WTC11 (cell line): ENCODE data around the gene PIGN. TPM values are rescaled to one million over a fixed set of nuclear protein-coding genes. Genes with fewer than 3 reads are reported as not detected.
A peak's percentile ranks its signal among the peaks of the same experiment; 100 is the strongest.

Source experiments
- ATAC-seq: fragments of 200-7000 bp; cut with Tn5 transposase; 2 replicates; pipeline ENCODE4 v1.10.0; 2021; ENCODE audit warnings: mild to moderate bottlenecking, moderate library complexity
- CTCF ChIA-PET: fragments of 300-600 bp; sonication (Branson Sonifier 250); formaldehyde crosslinking; loops from one replicate; lab custom pipeline; 2021; ENCODE audit warnings: antibody characterized with exemption; lab: Charles Lee
- POLR2A ChIA-PET: fragments of 350-600 bp; sonication (Branson Sonifier 250); formaldehyde crosslinking; loops from one replicate; lab custom pipeline; 2021; ENCODE audit warnings: antibody characterized with exemption; lab: Charles Lee
- DNase-seq: peaks from one replicate; pipeline ENCODE4 v3.0.0; 2021; ENCODE audit warnings: low spot score
- H3K27ac Mint-ChIP-seq: 2 replicates; pipeline ENCODE4 v1.8.0; 2021; ENCODE audit warnings: mixed read lengths
- H3K27me3 Mint-ChIP-seq: 2 replicates; pipeline ENCODE4 v1.8.0; 2021; ENCODE audit warnings: low read depth, mild to moderate bottlenecking, moderate library complexity, mixed read lengths
- H3K36me3 Mint-ChIP-seq: 2 replicates; pipeline ENCODE4 v1.8.0; 2021; ENCODE audit warnings: mixed read lengths
- H3K4me1 Mint-ChIP-seq: 2 replicates; pipeline ENCODE4 v1.8.0; 2022; ENCODE audit warnings: mixed read lengths
- H3K4me3 Mint-ChIP-seq: 2 replicates; pipeline ENCODE4 v1.8.0; 2021; ENCODE audit warnings: mild to moderate bottlenecking, moderate library complexity, mixed read lengths
- H3K9me3 Mint-ChIP-seq: 2 replicates; pipeline ENCODE4 v1.8.0; 2021; ENCODE audit warnings: mixed read lengths
- EMX1 ChIP-seq: fragments of 250-450 bp; sonication (Bioruptor Pico); IDR thresholded peaks from 2 replicates; pipeline ENCODE4 v1.8.0; 2021; ENCODE audit warnings: mild to moderate bottlenecking
- FOXJ3 ChIP-seq: sonication (generic); formaldehyde crosslinking; IDR thresholded peaks from 2 replicates; pipeline ENCODE4 v1.9.0; 2021; ENCODE audit warnings: missing genetic modification reagents, mild to moderate bottlenecking, borderline replicate concordance
- GRHL2 ChIP-seq: fragments of 250-450 bp; sonication (Bioruptor Pico); IDR thresholded peaks from 2 replicates; pipeline ENCODE4 v1.8.0; 2022; ENCODE audit warnings: mild to moderate bottlenecking, moderate library complexity; ENCODE audit not compliant: insufficient replicate concordance, severe bottlenecking
- HMGA2 ChIP-seq: fragments of 250-450 bp; sonication (Bioruptor Pico); IDR thresholded peaks from 2 replicates; pipeline ENCODE4 v1.4.0; 2021; ENCODE audit warnings: mild to moderate bottlenecking, moderate library complexity
- KAT7 ChIP-seq: sonication (generic); formaldehyde crosslinking; IDR thresholded peaks from 2 replicates; pipeline ENCODE4 v1.8.1; 2023; ENCODE audit warnings: missing genetic modification reagents, mild to moderate bottlenecking, borderline replicate concordance
- MYBL2 ChIP-seq: sonication (generic); formaldehyde crosslinking; IDR thresholded peaks from 2 replicates; pipeline ENCODE4 v1.8.1; 2023; ENCODE audit warnings: mild to moderate bottlenecking, moderate library complexity, missing genetic modification reagents
- TCF7 ChIP-seq: sonication (generic); formaldehyde crosslinking; IDR thresholded peaks from 2 replicates; pipeline ENCODE4 v1.8.0; 2022; ENCODE audit warnings: mild to moderate bottlenecking, low read depth, missing genetic modification reagents, moderate library complexity
- total RNA-seq: library from RNA; stranded (reverse); gene quantifications from 3 replicates; pipeline ENCODE4 v1.2.3, GENCODE V29; 2021
- TF ChIP-seq, protein P1 (sequence below): sonication (generic); formaldehyde crosslinking; IDR thresholded peaks from 2 replicates; pipeline ENCODE4 v1.8.0; 2022; ENCODE audit warnings: mild to moderate bottlenecking, missing genetic modification reagents
- TF ChIP-seq, protein P2 (sequence below): sonication (generic); formaldehyde crosslinking; IDR thresholded peaks from 2 replicates; pipeline ENCODE4 v1.8.1; 2022; ENCODE audit warnings: low read depth, mild to moderate bottlenecking, moderate library complexity, missing genetic modification reagents, borderline replicate concordance
- TF ChIP-seq, protein P3 (sequence below): sonication (generic); formaldehyde crosslinking; IDR thresholded peaks from 2 replicates; pipeline ENCODE4 v1.8.1; 2023; ENCODE audit warnings: mild to moderate bottlenecking, missing genetic modification reagents
- TF ChIP-seq, protein P4 (sequence below): sonication (generic); formaldehyde crosslinking; IDR thresholded peaks from 2 replicates; pipeline ENCODE4 v1.8.1; 2023; ENCODE audit warnings: mild to moderate bottlenecking, missing genetic modification reagents, borderline replicate concordance

Gene PIGN
- total RNA-seq, 1 experiment from 2014 or later = 23.4 TPM

DNA sequence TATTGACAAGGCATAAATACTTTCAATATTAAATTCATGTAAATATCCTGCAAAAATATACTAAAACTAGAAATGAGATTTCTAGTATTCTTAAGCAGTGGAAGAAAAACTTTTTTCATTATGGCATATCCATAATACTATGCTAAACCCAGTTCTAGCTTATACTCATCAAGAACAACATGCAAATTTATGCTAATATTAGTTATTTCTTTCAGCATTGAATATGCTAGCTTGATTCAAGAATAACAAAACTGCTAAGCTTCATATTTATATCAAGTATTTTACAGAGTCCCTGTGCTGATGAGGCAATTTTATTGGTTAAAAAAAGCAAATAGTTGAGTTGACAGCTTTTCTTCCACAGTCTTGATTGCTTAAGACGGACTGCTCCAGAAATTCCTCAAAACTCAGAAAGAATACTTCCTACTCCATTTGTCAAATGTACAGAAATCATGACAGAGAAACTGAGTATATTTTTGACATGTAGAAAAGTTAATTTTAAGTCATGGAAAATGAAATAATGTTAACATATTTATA is 105.0 kb downstream of the PIGN start (continued):
- no peak for TF ChIP-seq GRHL2 (CRISPR knock-in tag)
- TF ChIP-seq, all 79 proteins: peak for 0

DNA sequence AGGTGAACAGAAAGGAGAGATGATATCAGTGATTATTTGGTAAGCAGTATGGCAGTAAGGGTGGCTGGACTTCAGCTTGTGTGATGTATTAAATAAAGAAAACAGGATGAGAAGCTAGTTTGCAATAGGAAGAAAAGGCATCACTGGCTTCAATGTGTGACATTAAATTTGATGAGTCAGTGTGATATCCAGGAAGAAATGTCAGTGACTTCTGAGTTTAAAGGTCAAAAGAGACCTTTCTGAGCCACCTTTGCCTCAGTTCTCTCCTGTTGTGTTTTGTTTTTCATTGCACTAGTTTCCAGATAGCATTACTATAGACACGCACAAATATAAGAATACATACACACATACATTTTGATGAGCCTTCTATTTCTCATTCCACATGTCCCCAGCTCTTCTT is 105.6 kb downstream of the PIGN start:
- Mint-ChIP-seq H3K4me3 (no peak overlapping the region), H3K27me3 (no peaks in the 10 kb centered on the region), H3K36me3 (no peaks in the 10 kb centered on the region), H3K4me1 (no peaks in the 10 kb centered on the region; the same call in 1 of the 2 replicates), H3K9me3 (0 out of 2 replicates have a peak, but pooled peaks cover 2% of the 10 kb centered on the region), H3K27ac (no peak overlapping the region)
- ChIA-PET POLR2A (no interaction called here), CTCF (no interaction called here)
- TF ChIP-seq HMGA2 (CRISPR knock-in tag) = no peak
- TF ChIP-seq, protein P1, sequence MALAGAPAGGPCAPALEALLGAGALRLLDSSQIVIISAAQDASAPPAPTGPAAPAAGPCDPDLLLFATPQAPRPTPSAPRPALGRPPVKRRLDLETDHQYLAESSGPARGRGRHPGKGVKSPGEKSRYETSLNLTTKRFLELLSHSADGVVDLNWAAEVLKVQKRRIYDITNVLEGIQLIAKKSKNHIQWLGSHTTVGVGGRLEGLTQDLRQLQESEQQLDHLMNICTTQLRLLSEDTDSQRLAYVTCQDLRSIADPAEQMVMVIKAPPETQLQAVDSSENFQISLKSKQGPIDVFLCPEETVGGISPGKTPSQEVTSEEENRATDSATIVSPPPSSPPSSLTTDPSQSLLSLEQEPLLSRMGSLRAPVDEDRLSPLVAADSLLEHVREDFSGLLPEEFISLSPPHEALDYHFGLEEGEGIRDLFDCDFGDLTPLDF (CRISPR knock-in tag) = no peak
- no peak for DNase-seq
- no peak for ATAC-seq

DNA sequence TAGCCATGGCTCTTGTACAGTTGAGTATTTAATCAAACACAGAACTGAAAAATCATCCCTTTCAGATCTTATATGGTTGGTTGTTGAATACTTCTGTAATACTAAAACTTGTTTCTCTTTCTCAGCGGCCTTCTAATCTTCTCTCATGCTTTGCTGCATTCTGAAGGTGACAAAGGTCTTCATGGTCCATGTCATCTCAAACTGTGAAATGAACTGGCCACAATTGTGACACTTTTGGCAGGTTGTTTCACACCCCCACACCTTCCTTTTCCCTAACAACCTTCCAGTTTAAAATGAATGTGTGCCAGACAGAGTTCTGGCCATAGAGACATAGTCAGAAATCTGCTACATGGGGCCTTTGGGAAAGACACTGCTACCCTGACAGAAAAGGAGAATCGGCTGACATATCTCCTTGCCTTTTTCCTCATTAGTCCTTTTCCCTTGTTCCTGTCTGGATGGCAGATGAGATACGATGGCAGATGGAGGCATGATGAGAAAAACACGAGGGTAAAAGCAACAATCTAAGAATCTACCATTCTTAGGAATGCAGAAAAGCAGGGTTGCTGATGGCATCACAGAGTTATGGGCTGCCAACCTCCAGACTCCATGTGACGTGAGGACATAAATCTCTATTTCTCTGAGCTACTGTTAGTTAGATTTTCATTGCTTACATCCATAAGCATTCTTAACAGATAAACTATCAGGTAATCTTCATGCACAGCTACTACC is 106.5 kb downstream of the PIGN start:
- H3K4me1 Mint-ChIP-seq = no peaks in the 10 kb centered on the region; the same call in 1 of the 2 replicates
- 0 out of 2 replicates have a peak overlapping the region, but pooled peaks have one; percentile 1 for H3K27ac Mint-ChIP-seq

DNA sequence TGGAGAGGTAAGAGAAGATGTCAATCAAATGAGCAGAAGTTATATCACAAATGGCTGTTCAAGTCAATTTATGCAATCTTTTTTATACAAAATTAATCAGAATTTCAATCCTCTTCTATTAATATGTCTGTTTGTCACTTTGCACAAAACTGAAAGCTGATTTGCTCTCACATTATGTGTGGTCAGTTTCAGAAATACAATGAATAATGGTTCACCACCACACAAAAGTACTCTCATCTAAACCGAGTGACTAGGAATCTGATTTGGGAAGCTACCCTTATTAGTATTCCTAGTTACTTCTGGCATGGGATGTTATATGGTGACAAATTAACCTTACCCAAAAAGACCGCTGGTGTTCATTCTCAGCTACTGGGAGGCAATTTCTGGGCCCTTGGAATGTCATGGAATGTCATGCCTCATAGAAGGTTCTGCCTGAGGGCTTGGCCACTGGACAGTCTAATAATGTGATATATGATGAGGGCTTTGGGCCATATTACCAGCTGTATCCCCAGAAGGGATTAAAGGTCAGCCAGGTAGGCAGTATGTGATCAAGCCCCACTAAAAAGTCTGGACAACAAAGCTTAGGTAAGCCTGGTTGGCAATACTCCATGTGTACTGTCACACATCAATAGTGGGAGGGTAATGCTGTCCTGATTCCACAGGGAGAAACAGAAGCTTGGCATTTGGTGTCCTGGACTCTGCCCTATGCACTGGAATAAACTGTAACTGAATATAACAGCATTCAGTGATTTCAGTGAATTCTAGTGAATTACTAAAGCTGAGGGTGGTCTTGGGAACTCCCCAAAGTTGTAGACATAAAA is 113.2 kb downstream of the PIGN start:
- H3K4me3 Mint-ChIP-seq = no peak overlapping the region
- no peaks in the 10 kb centered on the region for H3K4me1 Mint-ChIP-seq
- ChIA-PET POLR2A (no interaction called here), CTCF (no interaction called here)
- no peaks in the 10 kb centered on the region for H3K36me3 Mint-ChIP-seq
- TF ChIP-seq, protein P2, sequence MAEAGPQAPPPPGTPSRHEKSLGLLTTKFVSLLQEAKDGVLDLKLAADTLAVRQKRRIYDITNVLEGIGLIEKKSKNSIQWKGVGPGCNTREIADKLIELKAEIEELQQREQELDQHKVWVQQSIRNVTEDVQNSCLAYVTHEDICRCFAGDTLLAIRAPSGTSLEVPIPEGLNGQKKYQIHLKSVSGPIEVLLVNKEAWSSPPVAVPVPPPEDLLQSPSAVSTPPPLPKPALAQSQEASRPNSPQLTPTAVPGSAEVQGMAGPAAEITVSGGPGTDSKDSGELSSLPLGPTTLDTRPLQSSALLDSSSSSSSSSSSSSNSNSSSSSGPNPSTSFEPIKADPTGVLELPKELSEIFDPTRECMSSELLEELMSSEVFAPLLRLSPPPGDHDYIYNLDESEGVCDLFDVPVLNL (CRISPR knock-in tag) = no peak
- no peaks in the 10 kb centered on the region for H3K27me3 Mint-ChIP-seq
- no peak overlapping the region for H3K27ac Mint-ChIP-seq
- DNase-seq (no peak), ATAC-seq (no peak)
- 0 out of 2 replicates have a peak, but pooled peaks cover 2% of the 10 kb centered on the region for H3K9me3 Mint-ChIP-seq

More for the DNA sequence above, 106.5 kb downstream of the PIGN start:
- no peak for ATAC-seq
- POLR2A ChIA-PET = no interaction called here
- TF ChIP-seq FOXJ3 (CRISPR knock-in tag) (no peak), TCF7 (CRISPR knock-in tag) (no peak), MYBL2 (no peak), EMX1 (CRISPR knock-in tag) (no peak), KAT7 (CRISPR knock-in tag) (no peak)
- TF ChIP-seq, protein P3, sequence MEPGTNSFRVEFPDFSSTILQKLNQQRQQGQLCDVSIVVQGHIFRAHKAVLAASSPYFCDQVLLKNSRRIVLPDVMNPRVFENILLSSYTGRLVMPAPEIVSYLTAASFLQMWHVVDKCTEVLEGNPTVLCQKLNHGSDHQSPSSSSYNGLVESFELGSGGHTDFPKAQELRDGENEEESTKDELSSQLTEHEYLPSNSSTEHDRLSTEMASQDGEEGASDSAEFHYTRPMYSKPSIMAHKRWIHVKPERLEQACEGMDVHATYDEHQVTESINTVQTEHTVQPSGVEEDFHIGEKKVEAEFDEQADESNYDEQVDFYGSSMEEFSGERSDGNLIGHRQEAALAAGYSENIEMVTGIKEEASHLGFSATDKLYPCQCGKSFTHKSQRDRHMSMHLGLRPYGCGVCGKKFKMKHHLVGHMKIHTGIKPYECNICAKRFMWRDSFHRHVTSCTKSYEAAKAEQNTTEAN (CRISPR knock-in tag) = no peak
- TF ChIP-seq, protein P4, sequence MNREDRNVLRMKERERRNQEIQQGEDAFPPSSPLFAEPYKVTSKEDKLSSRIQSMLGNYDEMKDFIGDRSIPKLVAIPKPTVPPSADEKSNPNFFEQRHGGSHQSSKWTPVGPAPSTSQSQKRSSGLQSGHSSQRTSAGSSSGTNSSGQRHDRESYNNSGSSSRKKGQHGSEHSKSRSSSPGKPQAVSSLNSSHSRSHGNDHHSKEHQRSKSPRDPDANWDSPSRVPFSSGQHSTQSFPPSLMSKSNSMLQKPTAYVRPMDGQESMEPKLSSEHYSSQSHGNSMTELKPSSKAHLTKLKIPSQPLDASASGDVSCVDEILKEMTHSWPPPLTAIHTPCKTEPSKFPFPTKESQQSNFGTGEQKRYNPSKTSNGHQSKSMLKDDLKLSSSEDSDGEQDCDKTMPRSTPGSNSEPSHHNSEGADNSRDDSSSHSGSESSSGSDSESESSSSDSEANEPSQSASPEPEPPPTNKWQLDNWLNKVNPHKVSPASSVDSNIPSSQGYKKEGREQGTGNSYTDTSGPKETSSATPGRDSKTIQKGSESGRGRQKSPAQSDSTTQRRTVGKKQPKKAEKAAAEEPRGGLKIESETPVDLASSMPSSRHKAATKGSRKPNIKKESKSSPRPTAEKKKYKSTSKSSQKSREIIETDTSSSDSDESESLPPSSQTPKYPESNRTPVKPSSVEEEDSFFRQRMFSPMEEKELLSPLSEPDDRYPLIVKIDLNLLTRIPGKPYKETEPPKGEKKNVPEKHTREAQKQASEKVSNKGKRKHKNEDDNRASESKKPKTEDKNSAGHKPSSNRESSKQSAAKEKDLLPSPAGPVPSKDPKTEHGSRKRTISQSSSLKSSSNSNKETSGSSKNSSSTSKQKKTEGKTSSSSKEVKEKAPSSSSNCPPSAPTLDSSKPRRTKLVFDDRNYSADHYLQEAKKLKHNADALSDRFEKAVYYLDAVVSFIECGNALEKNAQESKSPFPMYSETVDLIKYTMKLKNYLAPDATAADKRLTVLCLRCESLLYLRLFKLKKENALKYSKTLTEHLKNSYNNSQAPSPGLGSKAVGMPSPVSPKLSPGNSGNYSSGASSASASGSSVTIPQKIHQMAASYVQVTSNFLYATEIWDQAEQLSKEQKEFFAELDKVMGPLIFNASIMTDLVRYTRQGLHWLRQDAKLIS (CRISPR knock-in tag) = no peak
- Mint-ChIP-seq H3K36me3 (no peaks in the 10 kb centered on the region), H3K4me3 (no peak overlapping the region), H3K9me3 (0 out of 2 replicates have a peak, but pooled peaks cover 2% of the 10 kb centered on the region), H3K27me3 (no peaks in the 10 kb centered on the region)
- DNase-seq = no peak
- CTCF ChIA-PET = no interaction called here
